Breast epithelium (tissue), 3 donors: ENCODE data around the gene SUMO2.
"Not testable (repeated sequence)": the region's sequence is repeated elsewhere in the genome, so short reads cannot be mapped to it uniquely, and the experiment has no call there.

Experiments used
- POLR2A ChIP-seq: fragments of 450-650 bp; IDR thresholded peaks from one replicate; pipeline ENCODE4 v1.6.1; 2016; ENCODE audit warnings: antibody characterized with exemption, mild to moderate bottlenecking, moderate library complexity
- POLR2AphosphoS5 ChIP-seq, 3 donors: sonication (generic); formaldehyde crosslinking; IDR thresholded peaks; one replicate each; pipeline ENCODE4 v1.6.1; 2017; ENCODE audit warnings: antibody characterized with exemption in 3 of 3
- TF ChIP-seq, protein P1 (sequence below), 3 donors: fragments of 450-650 bp; IDR thresholded peaks; one replicate each; pipeline ENCODE4 v1.5.1; 2016 to 2017; ENCODE audit warnings: antibody characterized with exemption in 3 of 3, mild to moderate bottlenecking in 3 of 3, moderate library complexity in 3 of 3

DNA sequence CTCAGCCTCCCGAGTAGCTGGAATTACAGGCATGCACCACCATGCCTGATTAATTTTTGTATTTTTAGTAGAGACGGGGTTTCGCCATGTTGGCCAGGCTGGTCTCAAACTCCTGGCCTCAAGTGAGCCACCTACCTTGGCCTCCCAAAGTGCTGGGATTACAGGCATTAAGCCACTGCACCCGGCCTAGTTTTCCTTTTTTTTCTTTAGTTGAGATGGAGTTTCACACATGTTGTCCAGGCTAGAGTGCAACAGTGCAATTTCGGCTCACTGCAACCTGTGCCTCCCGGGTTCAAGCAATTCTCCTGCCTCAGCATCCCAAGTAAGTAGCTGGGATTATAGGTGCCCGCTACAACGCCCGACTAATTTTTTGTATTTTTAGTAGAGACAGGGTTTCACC is 45.0 kb downstream of the SUMO2 start:
- not testable (repeated sequence) for TF ChIP-seq POLR2A; POLR2AphosphoS5 (IDR thresholded peaks at IDR 0.05)
- TF ChIP-seq, protein P1, sequence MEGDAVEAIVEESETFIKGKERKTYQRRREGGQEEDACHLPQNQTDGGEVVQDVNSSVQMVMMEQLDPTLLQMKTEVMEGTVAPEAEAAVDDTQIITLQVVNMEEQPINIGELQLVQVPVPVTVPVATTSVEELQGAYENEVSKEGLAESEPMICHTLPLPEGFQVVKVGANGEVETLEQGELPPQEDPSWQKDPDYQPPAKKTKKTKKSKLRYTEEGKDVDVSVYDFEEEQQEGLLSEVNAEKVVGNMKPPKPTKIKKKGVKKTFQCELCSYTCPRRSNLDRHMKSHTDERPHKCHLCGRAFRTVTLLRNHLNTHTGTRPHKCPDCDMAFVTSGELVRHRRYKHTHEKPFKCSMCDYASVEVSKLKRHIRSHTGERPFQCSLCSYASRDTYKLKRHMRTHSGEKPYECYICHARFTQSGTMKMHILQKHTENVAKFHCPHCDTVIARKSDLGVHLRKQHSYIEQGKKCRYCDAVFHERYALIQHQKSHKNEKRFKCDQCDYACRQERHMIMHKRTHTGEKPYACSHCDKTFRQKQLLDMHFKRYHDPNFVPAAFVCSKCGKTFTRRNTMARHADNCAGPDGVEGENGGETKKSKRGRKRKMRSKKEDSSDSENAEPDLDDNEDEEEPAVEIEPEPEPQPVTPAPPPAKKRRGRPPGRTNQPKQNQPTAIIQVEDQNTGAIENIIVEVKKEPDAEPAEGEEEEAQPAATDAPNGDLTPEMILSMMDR (IDR thresholded peaks at IDR 0.05) = not testable (repeated sequence)
